Neural progenitor cell (in vitro differentiated cells): ENCODE data around the gene STAT4. TPM values are rescaled to one million over a fixed set of nuclear protein-coding genes. Genes with fewer than 3 reads are reported as not detected.

Source experiments
- DNase-seq: peaks from one replicate; pipeline ENCODE4 v3.0.0-alpha.2; 2016; ENCODE audit warnings: low spot score
- H2AFZ ChIP-seq: fragments of 200-600 bp; sonication (generic); replicated peaks from 2 replicates; pipeline ENCODE4 v1.6.1; 2016; ENCODE audit warnings: antibody characterized with exemption
- H3F3A ChIP-seq: fragments of 200-600 bp; sonication (generic); 2 replicates; pipeline ENCODE4 v1.6.1; 2016; ENCODE audit warnings: antibody characterized with exemption, low read depth
- H3K27ac ChIP-seq: fragments of 200-600 bp; sonication (generic); 2 replicates; pipeline ENCODE4 v1.5.1; 2016; ENCODE audit warnings: mild to moderate bottlenecking
- H3K27me3 ChIP-seq: fragments of 200-600 bp; sonication (generic); 2 replicates; pipeline ENCODE4 v1.6.1; 2016; ENCODE audit warnings: mild to moderate bottlenecking, moderate library complexity
- H3K36me3 ChIP-seq: fragments of 200-600 bp; sonication (generic); 2 replicates; pipeline ENCODE4 v1.5.1; 2016
- H3K4me1 ChIP-seq: fragments of 200-600 bp; sonication (generic); 2 replicates; pipeline ENCODE4 v1.6.1; 2016; ENCODE audit warnings: mixed run types
- H3K4me2 ChIP-seq: fragments of 200-600 bp; sonication (generic); 2 replicates; pipeline ENCODE4 v1.6.1; 2016
- H3K4me3 ChIP-seq: fragments of 200-600 bp; sonication (generic); 2 replicates; pipeline ENCODE4 v1.5.1; 2016
- H3K79me2 ChIP-seq: fragments of 200-600 bp; sonication (generic); 2 replicates; pipeline ENCODE4 v1.6.1; 2016; ENCODE audit warnings: low read depth
- H3K9ac ChIP-seq: fragments of 200-600 bp; sonication (generic); 2 replicates; pipeline ENCODE4 v1.6.1; 2016
- H3K9me3 ChIP-seq: fragments of 200-600 bp; sonication (generic); 2 replicates; pipeline ENCODE4 v1.5.1; 2016; ENCODE audit warnings: low read depth
- H4K20me1 ChIP-seq: fragments of 200-600 bp; sonication (generic); 2 replicates; pipeline ENCODE4 v1.6.1; 2016; ENCODE audit warnings: low read depth
- H3K27ac Mint-ChIP-seq: 3 replicates; pipeline ENCODE4 v1.8.0; 2021; ENCODE audit warnings: mixed read lengths
- H3K27me3 Mint-ChIP-seq: 2 replicates; pipeline ENCODE4 v1.8.0; 2022; ENCODE audit warnings: low read depth, mild to moderate bottlenecking, inconsistent platforms, moderate library complexity, mixed read lengths; ENCODE audit not compliant: insufficient read depth
- H3K36me3 Mint-ChIP-seq: 3 replicates; pipeline ENCODE4 v1.8.0; 2021; ENCODE audit warnings: mixed read lengths
- H3K4me1 Mint-ChIP-seq: 3 replicates; pipeline ENCODE4 v1.8.0; 2021; ENCODE audit warnings: mixed read lengths
- H3K4me3 Mint-ChIP-seq: 3 replicates; pipeline ENCODE4 v1.8.0; 2021; ENCODE audit warnings: mild to moderate bottlenecking, moderate library complexity, mixed read lengths
- H3K9me3 Mint-ChIP-seq: 3 replicates; pipeline ENCODE4 v1.8.0; 2020; ENCODE audit warnings: mixed read lengths
- EZH2 ChIP-seq: fragments of 200-600 bp; sonication (generic); IDR thresholded peaks from 2 replicates; pipeline ENCODE4 v1.6.1; 2017; ENCODE audit warnings: antibody characterized with exemption, mild to moderate bottlenecking, moderate library complexity
- EZH2phosphoT487 ChIP-seq: fragments of 200-600 bp; sonication (generic); IDR thresholded peaks from 2 replicates; pipeline ENCODE4 v1.6.1; 2017; ENCODE audit warnings: antibody characterized with exemption
- total RNA-seq: library from RNA; depleted of rRNA; stranded (reverse); fragments of >200 nt; gene quantifications from 2 replicates; pipeline ENCODE4 v1.2.3, GENCODE V29; 2015; ENCODE audit warnings: low replicate concordance
- TF ChIP-seq, protein P1 (sequence below): fragments of 200-600 bp; sonication (generic); IDR thresholded peaks from 2 replicates; pipeline ENCODE4 v1.5.1; 2017; ENCODE audit warnings: antibody characterized with exemption, mild to moderate bottlenecking

Gene STAT4
- total RNA-seq, 1 donor from 2014 or later = 0.32 TPM

GRCh38 chr2:191177751-191178736 lies 27.2 kb upstream of the STAT4 start:
- H3K4me2 ChIP-seq = no peak overlapping the region
- H3K9ac ChIP-seq = no peak overlapping the region
- H3K9me3 Mint-ChIP-seq = no peaks in the 10 kb centered on the region
- DNase-seq = no peak
- H3K27me3 ChIP-seq = no peaks in the 10 kb centered on the region
- H3K27ac ChIP-seq = no peak overlapping the region
- H2AFZ ChIP-seq = no peak overlapping the region
- no peak overlapping the region for H3K27ac Mint-ChIP-seq
- H3F3A ChIP-seq = no peaks in the 10 kb centered on the region
- no peaks in the 10 kb centered on the region for H3K79me2 ChIP-seq
- H3K4me1 ChIP-seq = peaks cover 11% of the 10 kb centered on the region
- H3K4me1 Mint-ChIP-seq = peaks cover 18% of the 10 kb centered on the region
- H3K36me3 ChIP-seq = no peaks in the 10 kb centered on the region
- no peaks in the 10 kb centered on the region for H4K20me1 ChIP-seq
- no peak overlapping the region for H3K4me3 ChIP-seq
- no peaks in the 10 kb centered on the region for H3K9me3 ChIP-seq
- no peak overlapping the region for H3K4me3 Mint-ChIP-seq
- H3K36me3 Mint-ChIP-seq = no peaks in the 10 kb centered on the region
- H3K27me3 Mint-ChIP-seq = no peaks in the 10 kb centered on the region
- no peak for TF ChIP-seq EZH2phosphoT487
- TF ChIP-seq, protein P1, sequence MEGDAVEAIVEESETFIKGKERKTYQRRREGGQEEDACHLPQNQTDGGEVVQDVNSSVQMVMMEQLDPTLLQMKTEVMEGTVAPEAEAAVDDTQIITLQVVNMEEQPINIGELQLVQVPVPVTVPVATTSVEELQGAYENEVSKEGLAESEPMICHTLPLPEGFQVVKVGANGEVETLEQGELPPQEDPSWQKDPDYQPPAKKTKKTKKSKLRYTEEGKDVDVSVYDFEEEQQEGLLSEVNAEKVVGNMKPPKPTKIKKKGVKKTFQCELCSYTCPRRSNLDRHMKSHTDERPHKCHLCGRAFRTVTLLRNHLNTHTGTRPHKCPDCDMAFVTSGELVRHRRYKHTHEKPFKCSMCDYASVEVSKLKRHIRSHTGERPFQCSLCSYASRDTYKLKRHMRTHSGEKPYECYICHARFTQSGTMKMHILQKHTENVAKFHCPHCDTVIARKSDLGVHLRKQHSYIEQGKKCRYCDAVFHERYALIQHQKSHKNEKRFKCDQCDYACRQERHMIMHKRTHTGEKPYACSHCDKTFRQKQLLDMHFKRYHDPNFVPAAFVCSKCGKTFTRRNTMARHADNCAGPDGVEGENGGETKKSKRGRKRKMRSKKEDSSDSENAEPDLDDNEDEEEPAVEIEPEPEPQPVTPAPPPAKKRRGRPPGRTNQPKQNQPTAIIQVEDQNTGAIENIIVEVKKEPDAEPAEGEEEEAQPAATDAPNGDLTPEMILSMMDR = no peak
- no peak for TF ChIP-seq EZH2

DNA sequence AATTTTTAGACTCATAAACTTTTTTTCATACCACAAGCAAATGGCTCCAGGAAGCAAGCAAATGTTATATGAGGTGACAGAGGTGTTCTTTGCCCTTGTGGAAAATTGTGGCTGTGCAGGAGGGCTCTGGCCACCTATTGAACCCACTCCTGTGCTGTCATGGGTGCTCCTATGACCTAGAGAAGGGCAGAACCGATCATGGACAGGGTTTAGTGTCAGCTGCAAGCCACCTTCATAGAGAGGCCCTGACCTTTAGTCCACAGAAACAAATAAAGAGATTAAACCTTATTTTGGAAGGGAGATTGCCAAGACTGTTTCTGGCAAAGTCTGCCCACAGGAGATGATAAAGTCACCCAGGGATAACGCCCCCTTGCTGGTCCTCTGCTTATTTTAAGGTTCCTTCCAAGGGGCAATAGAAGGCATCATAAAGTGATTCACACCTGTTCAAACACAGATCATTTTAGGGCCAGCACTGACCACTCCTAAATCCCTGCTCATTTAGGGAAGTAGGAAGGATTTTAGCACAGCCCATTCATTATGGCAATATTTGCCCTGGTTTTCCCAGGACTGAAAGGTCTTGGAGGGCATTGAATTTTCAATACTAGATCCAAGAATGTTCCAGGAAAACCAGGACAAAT lies 26.1 kb upstream of the STAT4 start:
- H3K4me3 ChIP-seq = no peak overlapping the region
- H3K4me2 ChIP-seq = no peak overlapping the region
- Mint-ChIP-seq H3K4me1 (peaks cover 29% of the 10 kb centered on the region), H3K9me3 (no peaks in the 10 kb centered on the region), H3K36me3 (no peaks in the 10 kb centered on the region), H3K4me3 (no peak overlapping the region), H3K27ac (no peak overlapping the region), H3K27me3 (peaks cover 3% of the 10 kb centered on the region)
- H3K27ac ChIP-seq = no peak overlapping the region
- H4K20me1 ChIP-seq = no peaks in the 10 kb centered on the region
- H3K9ac ChIP-seq = no peak overlapping the region
- no peak for DNase-seq
- peaks cover 11% of the 10 kb centered on the region for H3K4me1 ChIP-seq
- H3K9me3 ChIP-seq = no peaks in the 10 kb centered on the region
- TF ChIP-seq EZH2phosphoT487 = no peak
- no peaks in the 10 kb centered on the region for H3K27me3 ChIP-seq
- H3F3A ChIP-seq = no peaks in the 10 kb centered on the region
- H3K36me3 ChIP-seq = no peaks in the 10 kb centered on the region
- H2AFZ ChIP-seq = no peak overlapping the region
- H3K79me2 ChIP-seq = no peaks in the 10 kb centered on the region

GRCh38 chr2:191176305-191176704 lies 25.5 kb upstream of the STAT4 start:
- Histone ChIP-seq H3K36me3 (no peaks in the 10 kb centered on the region), H3K4me3 (no peak overlapping the region), H3K79me2 (no peaks in the 10 kb centered on the region), H3K4me2 (no peak overlapping the region), H2AFZ (no peak overlapping the region), H3K4me1 (peaks cover 11% of the 10 kb centered on the region), H3K27ac (no peak overlapping the region), H3K9ac (no peak overlapping the region), H3K9me3 (no peaks in the 10 kb centered on the region), H3F3A (no peaks in the 10 kb centered on the region), H3K27me3 (no peaks in the 10 kb centered on the region), H4K20me1 (no peaks in the 10 kb centered on the region)
- Mint-ChIP-seq H3K27me3 (peaks cover 3% of the 10 kb centered on the region), H3K4me1 (peaks cover 34% of the 10 kb centered on the region), H3K4me3 (no peak overlapping the region), H3K36me3 (no peaks in the 10 kb centered on the region), H3K27ac (no peak overlapping the region), H3K9me3 (no peaks in the 10 kb centered on the region)
- no peak for TF ChIP-seq EZH2phosphoT487
- TF ChIP-seq EZH2 = no peak
- TF ChIP-seq, protein P1 = no peak
- DNase-seq = no peak
